Heart right ventricle (tissue), 16 donors: ENCODE data around the gene TNS3. TPM values are rescaled to one million over a fixed set of nuclear protein-coding genes. Genes with fewer than 3 reads are reported as not detected.

ENCODE experiments used
- ATAC-seq, 8 donors: fragments of 200-7000 bp; cut with Tn5 transposase; one replicate each; pipeline ENCODE4 v1.9.1; 2020; ENCODE audit warnings: mild to moderate bottlenecking in 8 of 8, moderate library complexity in 8 of 8, moderate number of reproducible peaks in 1 of 8
- DNase-seq, 2 donors: peaks; one replicate each; pipeline ENCODE4 v3.0.0-alpha.2; 2020
- H3K27ac ChIP-seq, 10 donors: fragments of 200-600 bp; sonication (generic) in 2 of 10; one replicate each; pipeline versions ENCODE4 v1.5.0 to v1.8.0; 2020 to 2022; ENCODE audit warnings: mild to moderate bottlenecking in 3 of 10
- H3K27me3 ChIP-seq, 7 donors: fragments of 200-600 bp; one replicate each; pipeline ENCODE4 v1.8.0; 2021 to 2022; ENCODE audit warnings: mild to moderate bottlenecking in 2 of 7
- H3K36me3 ChIP-seq, 9 donors: fragments of 200-600 bp; sonication (generic) in 1 of 9; one replicate each; pipeline versions ENCODE4 v1.5.0 to v1.8.0; 2020 to 2022; ENCODE audit warnings: mild to moderate bottlenecking in 2 of 9
- H3K4me1 ChIP-seq, 9 donors: fragments of 200-600 bp; sonication (generic) in 1 of 9; one replicate each; pipeline versions ENCODE4 v1.5.0 to v1.8.0; 2020 to 2022; ENCODE audit warnings: mild to moderate bottlenecking in 4 of 9
- H3K4me3 ChIP-seq, 10 donors: fragments of 200-600 bp; sonication (generic) in 2 of 10; one replicate each; pipeline versions ENCODE4 v1.5.0 to v1.8.0; 2020 to 2022; ENCODE audit warnings: mild to moderate bottlenecking in 7 of 10, moderate library complexity in 2 of 10
- H3K9me3 ChIP-seq, 11 donors: fragments of 200-600 bp in 10 of 11; sonication (generic) in 2 of 11; one replicate each; pipeline versions ENCODE4 v1.5.0 to v1.8.0; 2013 to 2022; ENCODE audit warnings: mild to moderate bottlenecking in 2 of 11, control low read depth in 1 of 11, moderate library complexity in 1 of 11
- WGBS, 2 donors: extraction: QIAGEN DNeasy Blood & Tissue Kit; methylation state at CpG; one replicate each; pipeline ENCODE4 v1.1.7; 2013; ENCODE audit warnings: inconsistent platforms in 1 of 2; 5-methylcytosine and 5-hydroxymethylcytosine counted together
- intact Hi-C, 10 donors: fragments of 100-400 bp; cut with DNase I; formaldehyde crosslinking; loops; one replicate each; pipeline versions ENCODE4 v1.11.1 to v1.14.2; 2022
- polyA plus RNA-seq, 2 donors: library from polyadenylated mRNA; stranded (reverse); fragments of 200-250 nt; gene quantifications; one replicate each; pipeline ENCODE4 v1.2.3, GENCODE V29; 2013
- total RNA-seq, 10 donors: library from RNA; stranded (reverse); fragmentation: NEBNext Ultra II Directional in 3 of 10; extraction: Animal tissue kit (Norgen Biotek cat#: 25700) in 3 of 10; gene quantifications; one replicate each; pipeline versions ENCODE4 v1.2.1 to v1.2.4, GENCODE V29; 2021 to 2023
- TF ChIP-seq, protein P1 (sequence below), 9 donors: fragments of 200-600 bp; sonication (generic) in 2 of 9; IDR thresholded peaks; one replicate each; pipeline versions ENCODE4 v1.5.0 to v1.8.0; 2021 to 2022; ENCODE audit warnings: antibody characterized with exemption in 9 of 9, mild to moderate bottlenecking in 5 of 9, moderate library complexity in 1 of 9
- donor health status: Arrhythmogenic right ventricular cardiomyopathy.
- donor health status: ischemic (EF 13 %, LVEDD 7.1; RV severe dilation, severe dysfunction).
- donor health status: healthy with polysubstance abuse.
- donor health status: DM: no; HTN: yes; CAD: no.
- donor health status: DM: no; HTN: no; CAD: no.
- donor health status: ischemic (EF 25% LVEDD 6.9; RV normal size, moderate dysfunction).
- donor health status: ischemic (EF 25% LVEDD 5.7; RV mildly dilated, moderate dysfunction).
- donor health status: healthy.
- donor health status: DM: yes; HTN: yes; CAD: no.
- donor health status: Ischemic cardiomyopathy.
- donor health status: ischemic (EF 35%, LVEDD 5.7; RV mildly dilated, moderate dysfunction).
- donor health status: nonischemic (EF 11% LVEDD 7.7; RV severe dilation, severe dysfunction).
- donor health status: DM: yes; HTN: yes; CAD: no.
- donor health status: PGD.
- donor health status: ischemic (EF 29% LVEDD 5.4; RV normal size, mild dysfunction).
- donor health status: nonischemic (EF 23%, LVEDD 6.1; RV moderate dilation, normal function).

Gene TNS3
- total and polyA plus RNA-seq, 12 donors = 6.7 to 74.2 (median 34.0) TPM

DNA sequence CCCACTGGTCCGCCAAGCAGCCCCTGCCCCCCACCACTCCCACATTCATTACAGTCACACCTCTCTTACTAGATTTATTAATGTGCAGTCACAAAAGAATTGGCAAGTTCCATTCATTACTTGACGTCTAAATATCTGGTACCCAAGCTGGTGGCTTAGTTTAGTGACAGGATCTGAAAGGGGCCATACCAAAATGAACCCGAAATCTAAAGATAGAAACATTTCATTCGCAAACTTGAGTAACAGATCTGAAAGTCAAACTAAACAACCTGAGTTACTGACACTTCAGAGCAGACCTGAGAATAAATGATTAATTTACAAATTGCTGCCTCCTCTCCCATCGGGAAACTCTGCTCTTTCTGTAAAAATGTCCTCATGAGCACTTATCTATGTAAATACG, 53.4 kb downstream of the TNS3 start:
- intact Hi-C loops = no loop called here
- no peaks in the 10 kb centered on the region for H3K27me3 ChIP-seq
- no peak for DNase-seq
- no peak for ATAC-seq
- 88 to 90% methylated on average over 6 of the region's 6 CpGs for WGBS, 2 donors
- H3K27ac ChIP-seq = no peak overlapping the region
- TF ChIP-seq, protein P1, sequence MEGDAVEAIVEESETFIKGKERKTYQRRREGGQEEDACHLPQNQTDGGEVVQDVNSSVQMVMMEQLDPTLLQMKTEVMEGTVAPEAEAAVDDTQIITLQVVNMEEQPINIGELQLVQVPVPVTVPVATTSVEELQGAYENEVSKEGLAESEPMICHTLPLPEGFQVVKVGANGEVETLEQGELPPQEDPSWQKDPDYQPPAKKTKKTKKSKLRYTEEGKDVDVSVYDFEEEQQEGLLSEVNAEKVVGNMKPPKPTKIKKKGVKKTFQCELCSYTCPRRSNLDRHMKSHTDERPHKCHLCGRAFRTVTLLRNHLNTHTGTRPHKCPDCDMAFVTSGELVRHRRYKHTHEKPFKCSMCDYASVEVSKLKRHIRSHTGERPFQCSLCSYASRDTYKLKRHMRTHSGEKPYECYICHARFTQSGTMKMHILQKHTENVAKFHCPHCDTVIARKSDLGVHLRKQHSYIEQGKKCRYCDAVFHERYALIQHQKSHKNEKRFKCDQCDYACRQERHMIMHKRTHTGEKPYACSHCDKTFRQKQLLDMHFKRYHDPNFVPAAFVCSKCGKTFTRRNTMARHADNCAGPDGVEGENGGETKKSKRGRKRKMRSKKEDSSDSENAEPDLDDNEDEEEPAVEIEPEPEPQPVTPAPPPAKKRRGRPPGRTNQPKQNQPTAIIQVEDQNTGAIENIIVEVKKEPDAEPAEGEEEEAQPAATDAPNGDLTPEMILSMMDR (IDR thresholded peaks at IDR 0.05) = no peak
- peaks cover 0 to 48% (median 0%) of the 10 kb centered on the region in 9 donors for H3K36me3 ChIP-seq
- no peak overlapping the region for H3K4me3 ChIP-seq
- H3K9me3 ChIP-seq = no peaks in the 10 kb centered on the region
- peaks cover 0 to 7% (median 0%) of the 10 kb centered on the region in 9 donors for H3K4me1 ChIP-seq

DNA sequence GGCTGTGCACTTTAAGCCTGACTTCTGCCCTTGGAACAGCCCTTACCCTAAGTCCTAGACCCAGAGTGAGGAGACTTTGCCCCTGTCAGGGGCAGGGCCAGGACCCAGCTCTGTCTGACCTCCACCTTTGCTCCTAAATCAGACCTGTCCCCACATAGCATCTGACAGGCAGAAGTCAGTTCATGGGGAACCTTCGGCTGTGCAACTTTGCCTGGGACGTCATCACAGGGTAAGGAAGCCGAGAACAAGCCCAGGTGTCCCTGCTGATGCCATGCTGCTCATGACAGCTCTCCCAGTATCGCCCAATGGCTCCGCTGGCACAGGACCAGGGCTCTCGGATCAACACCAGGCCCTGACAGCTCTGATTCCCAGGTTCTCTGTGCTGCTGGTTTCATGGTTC, 55.4 kb downstream of the TNS3 start:
- peaks cover 0 to 52% (median 0%) of the 10 kb centered on the region in 9 donors for H3K36me3 ChIP-seq
- intact Hi-C loops = no loop called here
- ATAC-seq (no peak), DNase-seq (no peak)
- H3K27ac ChIP-seq = no peak overlapping the region
- H3K27me3 ChIP-seq = no peaks in the 10 kb centered on the region
- TF ChIP-seq, protein P1 (IDR thresholded peaks at IDR 0.05) = no peak
- WGBS, 2 donors = 78 to 81% methylated on average over 6 of the region's 6 CpGs
- peaks cover 0 to 4% (median 0%) of the 10 kb centered on the region in 9 donors for H3K4me1 ChIP-seq
- H3K4me3 ChIP-seq = no peak overlapping the region
- no peaks in the 10 kb centered on the region for H3K9me3 ChIP-seq

DNA sequence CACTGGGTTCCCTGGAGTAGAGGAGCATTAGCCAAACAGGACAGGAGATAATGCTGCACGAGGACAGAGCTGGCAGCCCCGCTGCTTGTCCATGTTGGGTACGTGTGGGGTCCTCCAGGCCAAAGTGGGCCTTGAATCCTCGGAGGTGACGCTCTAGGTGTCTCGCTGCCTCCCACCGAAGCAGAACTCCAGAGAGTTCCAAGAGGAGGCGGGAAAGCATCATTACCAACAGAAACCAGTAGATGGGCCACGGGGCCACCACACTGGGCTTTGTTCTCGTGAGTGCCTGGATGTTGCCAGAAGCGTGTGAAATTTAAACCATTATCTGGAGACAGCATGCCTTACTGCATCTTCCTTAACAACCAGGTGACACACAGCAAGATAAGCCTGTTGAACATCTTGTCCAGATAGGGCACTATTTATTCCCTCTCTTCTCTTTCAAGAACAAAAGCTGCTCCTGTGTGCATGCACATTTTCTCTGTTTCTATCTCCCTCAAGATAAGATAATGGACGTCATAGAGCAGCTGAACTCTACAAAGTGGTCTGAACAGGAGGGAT, 56.8 kb downstream of the TNS3 start:
- ATAC-seq (no peak), DNase-seq (no peak)
- TF ChIP-seq, protein P1 (IDR thresholded peaks at IDR 0.05) = no peak
- H3K4me1 ChIP-seq = peaks cover 0 to 16% (median 7%) of the 10 kb centered on the region in 9 donors
- 84 to 86% methylated on average over 12 of the region's 12 CpGs for WGBS, 2 donors
- no peak overlapping the region for H3K4me3 ChIP-seq
- no peak overlapping the region for H3K27ac ChIP-seq
- intact Hi-C loops = no loop called here
- no peaks in the 10 kb centered on the region for H3K27me3 ChIP-seq
- H3K36me3 ChIP-seq = peaks cover 0 to 52% (median 0%) of the 10 kb centered on the region in 9 donors
- H3K9me3 ChIP-seq = no peaks in the 10 kb centered on the region

DNA sequence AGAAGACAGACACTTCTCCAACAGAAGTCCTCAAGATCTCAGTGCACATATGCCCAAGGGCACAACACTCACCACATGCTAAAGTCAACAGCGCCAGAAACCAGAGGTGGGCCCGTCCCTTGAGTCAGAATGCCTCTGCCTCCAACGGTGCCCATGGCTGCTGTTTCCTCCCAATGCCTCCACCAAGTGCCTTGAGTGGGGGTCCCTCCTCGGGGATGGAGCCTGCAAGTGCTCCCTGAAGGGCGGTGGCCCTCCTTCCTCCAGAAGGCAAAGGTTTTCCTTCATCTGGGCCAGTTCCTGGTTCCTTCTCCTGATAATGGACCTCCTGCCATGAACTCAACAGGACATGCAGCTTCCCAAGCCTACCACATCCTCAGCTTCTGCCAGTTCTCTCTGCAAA, 58.5 kb downstream of the TNS3 start:
- no peak overlapping the region for H3K4me3 ChIP-seq
- no peak for ATAC-seq
- H3K36me3 ChIP-seq = peaks cover 0 to 44% (median 0%) of the 10 kb centered on the region in 9 donors
- H3K9me3 ChIP-seq = no peaks in the 10 kb centered on the region
- intact Hi-C loops = no loop called here
- no peaks in the 10 kb centered on the region for H3K27me3 ChIP-seq
- H3K4me1 ChIP-seq = peaks cover 0 to 31% (median 7%) of the 10 kb centered on the region in 9 donors
- TF ChIP-seq, protein P1 (IDR thresholded peaks at IDR 0.05) = no peak
- no peak for DNase-seq
- WGBS, 2 donors = 92 to 94% methylated on average over 5 of the region's 5 CpGs
- no peak overlapping the region for H3K27ac ChIP-seq
